ENCODE results near the gene NPLOC4.
"Not testable (repeated sequence)": the region's sequence is repeated elsewhere in the genome, so short reads cannot be mapped to it uniquely, and the experiment has no call there.

NPLOC4 gene

DNA sequence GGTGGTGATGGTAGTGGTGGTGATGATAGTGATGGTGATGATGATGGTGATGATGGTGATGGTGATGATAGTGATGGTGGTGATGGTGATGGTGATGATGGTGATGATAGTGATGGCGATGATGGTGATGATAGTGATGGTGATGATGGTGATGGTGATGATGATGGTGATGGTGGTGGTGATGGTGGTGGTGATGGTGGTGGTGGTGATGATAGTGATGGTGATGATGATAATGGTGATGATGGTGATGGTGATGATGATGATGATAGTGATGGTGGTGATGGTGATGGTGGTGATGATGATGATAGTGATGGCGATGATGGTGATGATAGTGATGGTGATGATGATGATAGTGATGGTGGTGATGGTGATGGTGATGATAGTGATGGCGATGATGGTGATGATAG, 104.9 kb downstream of the NPLOC4 start:
- DNase-seq, result not testable (repeated sequence)

GRCh38 chr17:81531013-81531412, 105.9 kb downstream of the NPLOC4 start:
- DNase-seq, result not testable (repeated sequence)

DNA sequence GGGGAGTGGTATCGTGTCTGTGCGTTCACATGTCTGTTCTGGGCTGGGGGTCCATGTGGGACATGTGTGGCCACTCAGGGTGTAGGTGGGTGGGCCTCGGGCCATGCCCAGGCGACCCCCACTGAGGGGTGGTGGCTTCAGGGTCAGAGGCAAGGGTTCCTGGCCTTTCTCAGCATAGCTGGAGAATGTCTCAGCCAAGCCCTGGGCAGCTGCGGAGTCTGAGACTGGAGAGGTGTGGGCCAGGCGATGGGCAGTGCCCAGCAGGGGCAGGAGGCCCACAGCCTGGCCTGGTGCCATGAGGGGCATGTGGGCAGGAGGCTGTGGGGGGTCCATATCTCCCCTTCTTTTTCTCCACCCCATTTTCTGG, 107.5 kb downstream of the NPLOC4 start:
- DNase-seq, result no peak

- no peak for DNase-seq
Observed at GRCh38 chr17:81528651-81529436, 108.1 kb downstream of the NPLOC4 start.

DNA sequence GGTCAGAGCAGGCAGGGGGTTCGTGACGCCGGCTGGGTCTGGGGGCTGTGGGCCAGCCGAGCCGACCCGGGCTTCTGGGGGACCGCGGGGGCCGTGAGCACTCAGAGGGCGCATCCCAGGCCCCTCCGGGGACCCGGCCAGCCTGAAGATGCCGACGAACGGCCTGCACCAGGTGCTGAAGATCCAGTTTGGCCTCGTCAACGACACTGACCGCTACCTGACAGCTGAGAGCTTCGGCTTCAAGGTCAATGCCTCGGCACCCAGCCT, 108.6 kb downstream of the NPLOC4 start:
- DNase-seq, result no peak

DNA sequence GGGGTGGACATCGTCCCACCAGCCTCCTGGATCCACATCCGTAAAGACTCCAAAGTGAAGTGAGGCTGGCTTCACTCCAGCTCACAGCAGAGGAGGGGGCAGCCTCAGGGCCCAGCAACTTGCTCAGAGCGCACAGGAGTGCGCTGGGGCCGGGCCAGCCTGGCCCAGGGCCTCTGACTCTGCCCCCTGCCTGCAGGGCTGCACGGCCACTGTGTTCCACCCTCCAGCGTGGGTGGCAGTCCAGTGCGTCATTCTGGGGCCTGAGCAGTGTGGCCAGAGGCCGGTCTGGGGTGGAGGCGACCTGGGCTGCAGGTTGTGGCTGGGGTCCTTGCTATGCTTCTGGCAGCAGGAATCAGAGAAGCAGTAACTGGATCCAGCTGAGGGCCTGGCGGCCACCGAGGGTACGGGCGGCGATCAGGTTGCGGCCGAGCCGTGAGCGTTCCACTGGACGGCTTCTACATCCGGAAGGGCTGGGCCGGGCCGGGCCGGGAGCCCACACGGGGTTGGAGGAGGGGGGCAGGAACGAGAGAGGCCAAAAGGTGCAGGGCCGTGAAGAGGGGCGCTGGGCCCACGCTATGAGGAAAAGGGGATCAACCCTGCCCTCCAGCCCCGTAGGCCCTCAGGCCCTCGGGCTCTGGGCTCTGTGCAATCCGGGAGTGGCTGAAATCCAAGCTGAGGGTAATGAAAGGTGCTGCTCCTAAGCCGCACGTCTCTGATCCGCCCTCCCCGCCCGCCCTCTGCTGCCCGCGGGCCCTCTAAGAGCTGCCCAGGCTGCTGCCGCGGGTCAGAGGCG, 109.1 kb downstream of the NPLOC4 start, which contains the start of gene FSCN2:
TSS of gene FSCN2 (plus strand) at position 787 of the 793 bp plus-strand sequence. CDS start 155 bp downstream, outside the sequence.
- DNase-seq, result no peak

DNA sequence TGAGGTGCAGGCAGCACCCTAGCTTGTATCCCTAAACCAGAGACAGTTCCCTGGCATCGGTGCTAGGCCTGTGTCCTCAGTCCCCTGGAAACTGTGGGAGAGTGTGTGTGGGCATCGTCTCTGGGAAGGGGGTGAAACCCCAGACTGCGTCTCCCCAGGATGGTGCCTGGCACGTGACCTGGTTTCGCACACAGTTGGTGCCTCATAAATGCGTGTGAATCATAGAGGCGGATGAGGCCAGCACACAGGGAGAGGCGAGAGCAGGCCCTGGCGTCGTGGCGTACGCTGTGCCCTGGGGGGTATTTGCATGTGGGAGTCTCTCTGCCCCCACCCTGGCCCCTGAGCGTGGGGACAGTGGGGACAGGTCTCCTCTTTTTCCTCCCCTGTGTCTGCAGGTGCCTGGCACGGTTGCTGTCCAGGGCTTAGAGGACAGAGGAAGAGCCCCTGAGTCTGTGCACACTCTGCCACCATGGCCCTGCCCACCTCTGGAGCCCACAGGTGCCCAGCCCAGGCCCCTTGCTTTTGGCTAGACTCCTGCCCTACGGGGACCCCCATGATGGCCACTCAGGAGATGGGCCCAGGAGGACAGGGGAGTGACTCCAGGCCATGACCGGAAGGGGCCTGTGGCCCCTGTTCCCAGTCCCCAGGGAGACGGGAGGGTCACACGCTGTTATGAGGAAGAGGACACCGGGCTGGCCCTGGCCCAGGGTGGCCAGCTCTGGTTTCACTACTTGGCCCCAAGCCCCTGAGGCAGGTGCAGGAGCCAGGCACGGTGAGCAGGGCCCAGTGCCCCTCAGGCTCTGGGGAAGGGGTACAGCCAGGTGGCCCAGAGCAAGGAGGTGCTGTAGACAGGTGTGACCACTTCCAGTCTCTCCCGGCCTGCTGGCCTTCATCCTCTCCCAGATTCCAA, 110.0 kb downstream of the NPLOC4 start:
- DNase-seq, result no peak

DNA sequence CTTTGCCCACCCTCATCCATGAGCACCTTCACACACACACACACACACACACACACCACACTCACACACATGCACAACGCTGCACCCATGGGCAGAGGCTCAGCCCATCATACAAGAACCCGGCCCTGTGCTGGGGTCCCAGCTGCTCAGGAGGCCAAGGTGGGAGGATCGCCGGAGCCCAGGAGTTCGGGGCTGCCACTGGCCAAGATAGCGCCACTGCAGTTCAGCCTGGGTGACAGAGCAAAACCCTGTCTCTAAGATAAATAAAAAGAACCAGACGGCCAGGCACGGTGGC, 112.1 kb downstream of the NPLOC4 start:
- DNase-seq, result no peak

GRCh38 chr17:81524039-81524864, 112.7 kb downstream of the NPLOC4 start:
- DNase-seq, result no peak

DNA sequence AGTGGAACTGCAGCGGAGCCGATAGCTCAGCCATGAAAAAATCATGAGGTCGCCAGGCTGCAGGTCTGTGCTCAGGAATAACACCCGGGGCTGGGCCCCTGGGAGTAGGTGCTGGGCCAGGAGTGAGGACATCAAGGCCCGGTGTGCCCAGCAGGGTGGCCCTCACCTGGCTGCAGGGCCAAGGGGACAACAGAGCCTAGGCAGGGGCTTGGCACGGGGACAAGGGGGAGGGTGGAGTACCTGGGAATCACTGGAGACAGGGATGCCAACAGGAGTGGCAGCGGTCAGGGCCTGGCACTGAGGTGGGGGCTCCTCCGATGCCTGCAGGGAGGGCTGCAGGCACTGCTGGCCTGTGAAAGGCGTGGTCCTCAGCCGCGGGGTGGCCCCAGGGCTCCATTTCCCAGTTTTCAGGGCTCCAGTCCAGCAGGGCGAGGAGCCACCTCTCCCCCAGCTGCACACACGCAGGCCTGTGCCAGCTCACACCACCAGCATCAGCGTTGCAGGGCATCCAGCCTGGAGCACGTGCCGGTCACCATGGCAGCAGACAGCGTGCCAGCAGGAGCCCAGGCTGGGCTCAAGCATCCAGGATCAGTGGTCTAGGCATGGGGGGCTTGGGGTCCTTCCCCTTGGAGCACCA, 113.4 kb downstream of the NPLOC4 start:
- no peak for DNase-seq

GRCh38 chr17:81522491-81523401, 114.2 kb downstream of the NPLOC4 start:
- no peak for DNase-seq

- DNase-seq, result no peak
Observed at GRCh38 chr17:81520021-81520901, 116.7 kb downstream of the NPLOC4 start.

DNA sequence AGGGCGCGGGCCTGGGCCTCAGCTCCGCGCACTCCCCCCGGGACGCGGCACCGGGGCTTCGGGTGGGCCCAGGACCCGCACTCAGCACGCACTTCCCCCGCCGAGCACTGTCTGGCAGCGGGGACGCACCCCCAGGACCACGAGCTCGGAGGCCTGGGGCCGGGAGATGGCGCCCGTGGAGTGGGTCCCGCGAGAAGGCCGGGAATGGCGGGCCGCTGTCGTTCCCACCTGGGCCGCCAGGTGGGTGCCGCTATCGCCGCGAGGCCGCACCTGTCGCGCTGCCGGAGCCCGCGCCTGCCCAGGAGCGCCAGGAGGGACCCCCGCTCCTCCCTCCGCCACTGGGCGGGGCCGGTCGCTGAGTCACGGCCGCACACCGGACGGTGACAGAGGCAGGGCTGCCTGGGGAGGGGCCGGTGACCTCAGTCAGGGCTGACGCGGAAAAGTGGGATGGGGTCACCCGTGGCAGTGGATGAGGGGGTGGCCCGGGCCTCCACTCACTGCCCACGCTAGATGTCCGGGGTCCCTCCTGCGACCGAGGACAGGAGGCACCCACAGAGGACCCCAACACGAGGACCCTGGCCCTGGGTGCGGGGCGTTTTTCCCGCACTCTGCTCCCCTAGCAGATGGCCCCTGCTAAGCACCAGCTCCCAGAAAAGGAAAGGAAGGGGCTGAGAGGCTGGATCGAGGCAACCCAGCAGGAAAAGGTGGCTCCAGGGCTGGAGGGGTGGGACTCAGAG, 117.5 kb downstream of the NPLOC4 start:
- DNase-seq, result peak; percentile 58

GRCh38 chr17:81518785-81519283, 118.1 kb downstream of the NPLOC4 start:
- no peak for DNase-seq

DNA sequence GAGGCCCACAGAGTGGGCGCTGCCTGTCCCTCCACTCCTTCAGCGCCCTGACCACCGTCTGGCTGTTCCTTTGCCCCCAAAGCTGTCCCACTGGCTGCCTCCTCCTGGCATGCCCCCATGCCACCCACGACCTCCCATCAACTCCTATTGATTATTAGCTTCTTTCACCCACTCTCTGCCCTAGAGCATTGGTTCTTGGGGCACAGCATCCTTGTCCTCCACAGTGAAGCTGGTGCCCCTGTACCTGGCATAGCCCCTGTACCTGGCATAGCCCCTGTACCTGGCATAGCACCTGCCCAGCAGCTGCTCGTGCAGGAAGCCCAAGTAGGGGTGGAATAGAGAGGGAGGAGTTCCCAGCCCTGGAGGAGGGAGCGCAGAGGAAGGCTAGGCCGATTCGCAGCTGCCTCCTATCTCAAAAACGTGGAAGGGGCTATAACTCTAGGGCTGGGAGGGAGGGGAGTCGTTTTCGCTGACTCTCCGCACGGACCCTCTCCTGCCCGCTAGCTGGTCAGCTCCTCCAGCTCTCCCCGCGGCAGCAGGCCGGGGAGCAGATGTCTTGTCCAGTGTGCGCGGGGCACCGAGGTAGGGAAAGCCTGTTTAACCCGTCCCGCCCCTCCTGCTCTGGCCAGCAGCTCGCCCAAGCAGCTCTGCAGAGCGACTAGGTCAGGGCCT, 118.7 kb downstream of the NPLOC4 start:
- DNase-seq, result no peak

DNA sequence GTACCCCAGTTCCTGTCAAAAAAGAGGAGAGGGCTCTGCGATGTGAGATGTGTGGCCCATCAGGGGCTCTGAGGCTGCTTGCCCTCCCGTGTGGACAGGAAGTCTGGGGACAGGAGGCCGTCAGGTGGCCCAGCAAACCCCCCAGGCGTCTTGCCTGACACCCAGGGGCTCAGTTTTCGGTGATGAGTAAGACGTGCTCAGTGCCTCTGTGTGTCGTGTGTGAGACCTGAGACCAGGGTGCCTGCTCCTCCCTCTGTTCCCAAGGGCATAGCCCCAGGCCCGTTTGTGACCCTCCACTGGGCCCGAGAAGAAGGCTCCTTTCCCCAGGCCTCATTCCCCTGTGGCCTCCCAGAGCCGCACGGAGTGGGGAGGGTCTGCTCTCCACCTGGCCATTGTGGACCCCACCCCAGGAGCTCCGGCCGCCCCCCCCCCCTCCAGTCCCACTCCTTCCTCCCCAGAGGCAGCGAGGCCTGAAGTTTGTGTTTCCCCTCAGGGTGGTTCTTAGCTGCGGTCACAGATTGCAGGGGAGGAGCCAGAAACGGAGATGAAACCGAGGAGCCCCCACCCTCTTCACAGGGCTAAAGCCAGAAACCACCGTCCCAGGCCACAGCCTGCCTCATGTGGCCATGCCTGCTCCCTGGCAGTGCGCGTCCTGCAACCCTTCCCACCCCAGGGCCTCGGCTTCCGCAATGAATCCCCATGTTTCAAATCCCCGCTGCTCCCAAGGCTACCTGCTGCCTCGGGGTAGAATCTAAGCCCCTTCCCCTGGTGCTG, 119.4 kb downstream of the NPLOC4 start:
- DNase-seq, result no peak

GRCh38 chr17:81517009-81517338, 119.9 kb downstream of the NPLOC4 start:
- no peak for DNase-seq

- DNase-seq, result no peak
Observed at GRCh38 chr17:81516439-81516838, 120.5 kb downstream of the NPLOC4 start.

Measured in stimulated activated CD4-positive, alpha-beta T cell treated with anti-CD3 and anti-CD28 coated beads, Interleukin-4, amount 100 ng/mL, for 24 hours (primary cell).